NCI-H524 treated with DMSO at 0.1 percent for 48 hours (cell line): ENCODE data around the gene PMF1.
A peak's percentile ranks its signal among the peaks of the same experiment; 100 is the strongest.
"Not testable (repeated sequence)": the region's sequence is repeated elsewhere in the genome, so short reads cannot be mapped to it uniquely, and the experiment has no call there.

Source experiments
- DNase-seq: peaks from one replicate; lab custom pipeline; 2025; lab: John Stamatoyannopoulos, UW

The PMF1 gene

DNA sequence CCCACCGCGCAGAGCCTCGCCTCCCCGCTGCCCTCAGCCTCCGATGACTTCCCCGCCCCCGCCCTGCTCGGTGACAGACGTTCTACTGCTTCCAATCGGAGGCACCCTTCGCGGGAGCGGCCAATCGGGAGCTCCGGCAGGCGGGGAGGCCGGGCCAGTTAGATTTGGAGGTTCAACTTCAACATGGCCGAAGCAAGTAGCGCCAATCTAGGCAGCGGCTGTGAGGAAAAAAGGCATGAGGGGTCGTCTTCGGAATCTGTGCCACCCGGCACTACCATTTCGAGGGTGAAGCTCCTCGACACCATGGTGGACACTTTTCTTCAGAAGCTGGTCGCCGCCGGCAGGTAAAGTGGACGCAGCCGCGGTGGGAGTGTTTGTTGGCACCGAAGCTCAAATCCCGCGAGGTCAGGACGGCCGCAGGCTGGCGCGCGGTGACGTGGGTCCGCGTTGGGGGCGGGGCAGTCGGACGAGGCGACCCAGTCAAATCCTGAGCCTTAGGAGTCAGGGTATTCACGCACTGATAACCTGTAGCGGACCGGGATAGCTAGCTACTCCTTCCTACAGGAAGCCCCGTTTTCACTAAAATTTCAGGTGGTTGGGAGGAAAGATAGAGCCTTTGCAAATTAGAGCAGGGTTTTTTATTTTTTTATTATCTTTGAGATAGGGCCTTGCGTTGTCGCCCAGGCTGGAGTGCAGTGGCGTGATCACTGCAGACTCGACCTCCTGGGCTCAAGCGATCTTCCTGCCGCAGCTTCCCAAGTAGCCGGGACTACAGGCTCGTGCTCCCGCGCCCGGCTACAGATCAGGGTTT is at the start of gene PMF1:
Gene PMF1 (plus strand): TSS at position 175 of the 811 bp plus-strand sequence. CDS start 9 bp downstream, at position 184.
- peak; percentile 71 for DNase-seq

DNA sequence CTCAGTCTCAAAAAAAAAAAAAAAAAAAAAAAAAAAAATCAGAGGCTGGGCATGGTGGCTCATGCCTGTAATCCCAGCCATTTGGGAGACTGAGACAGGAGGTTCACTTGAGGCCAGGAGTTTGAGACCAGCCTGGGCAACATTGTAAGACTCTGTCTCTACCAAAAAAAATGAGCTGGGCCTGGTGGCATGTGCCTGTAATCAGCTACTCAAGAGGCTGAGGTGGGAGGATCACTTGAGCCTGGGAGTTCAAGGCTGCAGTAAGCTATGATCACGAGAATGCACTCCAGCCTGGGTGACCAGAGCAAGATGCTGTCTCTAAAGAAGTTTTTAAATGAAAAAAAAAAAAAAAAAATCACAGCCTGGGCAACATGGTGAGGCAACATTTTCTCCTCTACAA is 49.1 kb upstream of the PMF1 start:
- DNase-seq = no peak

DNA sequence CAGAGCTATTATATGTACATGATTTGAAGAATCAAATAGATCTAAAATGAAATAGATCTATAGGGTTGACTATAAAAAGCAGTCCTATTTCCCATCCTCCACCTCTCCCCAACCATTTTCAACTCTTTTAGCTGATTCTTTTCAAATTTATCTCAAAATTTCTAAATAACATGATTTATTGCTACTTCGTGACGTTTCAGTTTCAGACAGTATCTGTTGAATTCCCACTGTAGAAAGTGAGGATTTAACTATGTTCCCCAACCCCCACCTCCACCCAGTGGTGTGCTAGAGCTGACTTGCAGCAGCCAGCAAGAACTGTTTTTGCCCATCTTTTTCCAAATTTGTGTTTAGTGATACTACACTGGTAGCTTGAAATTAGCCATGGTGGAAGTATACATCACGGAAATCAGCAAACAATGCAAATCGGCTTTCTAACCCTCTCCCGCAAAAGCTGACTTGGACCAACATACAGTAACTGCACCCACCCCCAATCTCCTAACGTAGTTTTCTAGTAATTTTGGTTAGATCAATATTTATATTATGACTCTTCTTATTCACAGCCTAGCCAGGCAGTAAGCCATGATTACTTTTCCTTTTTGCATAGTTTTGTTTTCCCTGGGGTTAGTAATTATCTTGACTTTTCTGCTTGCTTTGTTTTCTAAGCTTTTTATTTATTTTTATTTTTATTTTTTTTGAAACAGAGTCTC is 48.5 kb upstream of the PMF1 start:
- DNase-seq = no peak

DNA sequence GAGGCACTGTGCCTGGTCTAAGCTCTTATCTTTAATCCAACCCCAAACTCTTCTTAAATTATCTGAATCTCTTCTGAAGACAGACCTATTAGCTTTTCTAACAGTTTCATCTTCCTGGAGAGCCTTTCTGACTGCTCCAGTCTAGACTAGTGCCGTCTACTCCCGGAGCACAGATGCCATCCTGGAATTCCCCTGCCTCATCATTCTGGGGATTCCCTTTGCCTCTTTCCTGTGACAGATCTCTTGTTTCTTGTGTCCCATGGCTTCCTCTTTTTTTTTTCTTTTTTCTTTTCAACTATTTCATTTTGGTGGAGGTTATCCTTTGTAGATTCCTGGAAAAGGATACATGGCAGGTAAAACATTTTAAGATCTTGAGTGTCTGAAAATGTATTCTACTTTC is 47.7 kb upstream of the PMF1 start:
- no peak for DNase-seq

GRCh38 chr1:156167536-156167935 is 45.3 kb upstream of the PMF1 start:
- DNase-seq = no peak

GRCh38 chr1:156172696-156173470 is 39.9 kb upstream of the PMF1 start:
- DNase-seq = no peak

- no peak for DNase-seq
Observed at GRCh38 chr1:156176610-156177210, 36.1 kb upstream of the PMF1 start.

GRCh38 chr1:156177919-156178654 is 34.7 kb upstream of the PMF1 start:
- no peak for DNase-seq

DNA sequence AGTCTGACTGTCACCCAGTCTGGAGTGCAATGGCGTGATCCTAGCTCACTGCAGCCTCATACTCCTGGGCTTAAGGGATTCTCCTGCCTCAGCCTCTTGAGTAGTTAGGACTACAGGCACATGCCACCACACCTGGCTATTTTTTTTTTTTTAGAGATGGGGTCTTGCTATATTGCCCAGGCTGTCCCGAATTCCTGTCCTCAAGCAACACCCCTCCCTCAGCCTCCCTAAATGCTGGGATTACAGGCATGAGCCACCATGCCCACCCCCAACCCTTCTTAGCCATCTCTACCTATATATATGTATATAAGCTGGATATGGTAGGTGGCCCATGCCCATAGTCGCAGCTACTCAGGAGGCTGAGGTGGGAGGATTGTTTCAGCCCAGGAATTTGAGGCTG is 32.3 kb upstream of the PMF1 start:
- no peak for DNase-seq

DNA sequence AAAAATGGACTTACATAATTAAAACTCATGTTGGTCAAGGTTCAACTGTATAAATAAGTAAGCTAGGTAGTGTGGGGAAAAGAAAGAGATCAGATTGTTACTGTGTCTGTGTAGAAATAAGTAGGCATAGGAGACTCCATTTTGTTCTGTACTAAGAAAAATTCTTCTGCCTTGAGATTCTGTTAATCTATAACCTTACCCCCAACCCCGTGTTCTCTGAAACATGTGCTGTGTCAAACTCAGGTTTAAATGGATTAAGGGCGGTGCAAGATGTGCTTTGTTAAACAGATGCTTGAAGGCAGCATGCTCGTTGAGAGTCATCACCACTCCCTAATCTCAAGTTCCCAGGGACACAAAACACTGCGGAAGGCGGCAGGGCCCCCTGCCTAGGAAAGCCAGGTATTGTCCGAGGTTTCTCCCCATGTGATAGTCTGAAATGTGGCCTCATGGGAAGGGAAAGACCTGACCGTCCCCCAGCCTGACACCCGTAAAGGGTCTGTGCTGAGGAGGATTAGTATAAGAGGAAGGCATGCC is 31.3 kb upstream of the PMF1 start:
- DNase-seq = peak; percentile 22

GRCh38 chr1:156182010-156182779 is 30.6 kb upstream of the PMF1 start:
- DNase-seq = not testable (repeated sequence)

DNA sequence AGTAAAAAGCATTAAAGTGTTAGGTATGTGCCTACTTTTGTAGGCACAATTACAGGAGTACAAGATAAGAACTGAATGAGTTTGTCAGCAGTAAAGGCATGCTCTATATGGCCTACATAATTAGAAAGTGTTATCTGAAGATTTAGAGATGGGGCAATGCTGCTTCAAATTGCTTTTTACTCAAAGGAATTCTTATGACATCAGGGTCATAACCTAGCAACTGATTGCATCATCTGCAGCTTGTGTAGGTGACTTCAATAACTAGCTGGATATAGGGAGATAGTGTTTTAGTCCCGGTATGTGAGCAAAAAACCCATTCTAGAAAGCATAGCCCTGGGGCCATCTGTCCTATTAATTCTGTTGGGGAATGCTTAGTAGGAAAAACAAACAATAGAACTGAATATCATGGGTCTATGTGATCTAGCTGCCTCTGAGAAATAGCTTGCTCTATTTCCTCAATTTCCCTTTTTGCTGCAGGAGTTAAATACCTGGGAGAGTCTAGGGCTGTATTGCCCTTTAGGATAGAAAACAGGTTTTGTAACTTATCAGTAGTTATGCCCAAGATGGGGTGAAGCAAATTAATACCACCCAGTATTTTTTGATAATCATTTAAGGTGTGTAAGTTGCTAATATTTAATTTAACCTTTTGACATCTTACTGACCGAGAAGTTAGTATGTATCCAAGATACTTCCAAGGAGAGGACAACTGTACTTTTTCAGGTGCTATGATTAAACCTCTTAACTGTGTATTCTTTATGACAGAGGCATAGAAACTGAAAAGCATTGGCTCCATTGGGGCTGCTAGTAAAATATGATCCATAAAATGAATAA is 26.2 kb upstream of the PMF1 start:
- not testable (repeated sequence) for DNase-seq

DNA sequence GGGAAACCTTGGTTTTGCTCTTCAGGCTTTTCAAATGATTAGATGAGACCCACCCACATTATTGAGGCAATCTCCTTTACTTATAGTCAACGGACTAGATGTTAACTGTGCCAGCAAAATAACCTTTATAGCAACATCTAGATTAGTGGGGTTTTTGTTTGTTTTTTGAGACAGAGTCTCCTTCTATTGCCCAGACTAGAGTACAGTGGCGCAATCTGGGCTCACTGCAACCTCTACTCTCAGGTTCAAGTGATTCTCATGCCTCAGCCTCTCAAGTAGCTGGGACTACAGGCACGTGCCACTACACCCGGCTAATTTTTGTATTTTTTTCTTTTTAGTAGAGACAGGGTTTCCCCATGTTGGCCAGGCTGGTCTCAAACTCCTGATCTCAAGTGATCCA is 22.5 kb upstream of the PMF1 start:
- DNase-seq = not testable (repeated sequence)

- no peak for DNase-seq
Observed at GRCh38 chr1:156191292-156191964, 21.4 kb upstream of the PMF1 start.

DNA sequence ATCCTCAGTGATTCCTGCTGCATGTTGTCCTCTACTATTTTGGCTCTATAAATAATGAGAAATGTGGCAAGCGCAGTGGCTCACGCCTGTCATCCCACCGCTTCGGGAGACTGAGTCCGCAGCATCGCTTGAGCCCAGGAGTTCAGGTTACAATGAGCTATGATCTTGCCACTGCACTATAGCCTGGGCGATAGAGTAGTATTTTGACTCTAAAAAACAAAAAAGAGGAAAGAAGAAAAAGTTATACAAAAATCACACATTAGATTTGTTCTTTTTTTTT is 19.7 kb upstream of the PMF1 start:
- no peak for DNase-seq

DNA sequence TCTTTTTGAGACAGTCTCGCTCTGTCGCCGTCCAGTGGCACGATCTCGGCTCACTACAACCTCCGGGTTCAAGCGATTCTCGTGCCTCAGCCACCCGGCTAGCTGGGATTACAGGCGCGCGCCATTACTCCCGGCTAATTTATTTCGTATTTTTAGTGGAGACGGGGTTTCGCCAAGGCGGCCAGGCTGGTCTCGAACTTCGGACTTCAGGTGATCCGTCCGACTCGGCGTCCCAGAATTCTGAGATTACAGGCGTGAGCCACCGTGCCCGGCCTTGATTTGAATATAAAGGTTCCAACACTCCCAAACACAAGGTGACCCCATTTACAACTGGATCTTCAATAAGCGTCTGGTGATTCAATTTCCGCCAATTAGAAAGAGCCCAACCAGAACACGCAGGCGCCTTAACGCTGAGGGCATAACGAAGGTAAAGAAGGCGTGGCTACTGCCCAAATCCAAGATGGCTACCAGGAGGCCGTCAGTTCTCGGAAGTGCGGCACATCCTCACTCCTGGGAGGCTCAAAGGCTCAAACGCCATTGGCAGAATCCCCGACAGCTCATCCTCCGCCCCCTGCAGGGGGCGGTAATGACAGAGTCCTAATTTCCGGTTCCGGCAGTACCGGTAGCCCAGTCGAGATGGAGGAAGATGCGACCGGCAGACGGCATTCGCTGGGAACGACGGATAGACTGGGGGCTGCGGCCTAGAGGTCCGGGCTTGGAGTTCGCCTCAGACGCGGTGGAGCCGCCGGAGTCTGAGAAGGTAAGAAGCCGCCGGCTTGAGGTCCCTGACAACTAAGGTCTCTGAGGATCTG is 19.1 kb upstream of the PMF1 start, which contains the start of gene SLC25A44:
Gene SLC25A44 (plus strand): TSS at position 617 of the 812 bp plus-strand sequence. CDS start 5,744 bp downstream, outside the sequence.
- peak; percentile 94 for DNase-seq

DNA sequence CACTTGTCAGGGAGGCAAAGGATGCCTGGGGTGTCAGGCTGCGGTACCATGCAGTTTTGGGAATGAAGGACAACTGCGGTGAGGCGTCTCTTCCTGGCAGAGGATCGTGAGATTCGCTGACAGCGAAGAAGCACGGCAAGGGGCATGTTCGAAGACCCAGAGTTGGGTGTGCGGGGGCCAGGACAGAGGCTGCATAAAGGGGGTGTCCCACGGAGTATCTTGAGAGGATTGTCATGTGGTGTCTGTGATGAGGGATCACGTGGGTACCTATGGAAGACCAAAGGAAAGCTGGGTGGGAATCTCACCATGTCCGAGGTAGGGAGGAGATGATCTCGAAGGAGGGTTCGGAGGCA is 18.5 kb upstream of the PMF1 start:
- no peak for DNase-seq

DNA sequence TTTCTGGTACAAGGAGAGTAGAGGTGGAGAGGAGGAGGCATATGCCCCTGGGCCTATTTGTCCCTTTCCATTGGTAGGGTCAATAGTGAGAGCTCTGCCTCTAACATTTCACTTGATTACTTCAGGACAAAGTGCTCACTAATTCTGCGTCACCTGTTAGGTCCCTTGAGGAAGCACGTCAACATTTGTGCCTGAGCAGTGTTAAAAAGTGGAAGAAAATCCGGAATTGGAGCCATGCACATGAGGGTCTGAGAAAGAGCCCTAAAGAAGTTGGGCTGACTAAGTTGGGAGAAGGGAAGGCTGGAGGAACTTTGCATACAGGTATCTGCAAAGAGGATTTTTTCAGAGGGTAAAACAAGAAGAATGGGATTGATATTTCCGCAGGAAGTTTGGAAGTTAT is 17.0 kb upstream of the PMF1 start:
- DNase-seq = no peak
